GM18861 (cell line): ENCODE results near the gene COL23A1.

ENCODE experiments used
- ATAC-seq: cut with Tn5 transposase; IDR thresholded peaks from one replicate; pipeline ENCODE4 v1.9.1; 2021; ENCODE audit not compliant: unreplicated experiment

Gene COL23A1

DNA sequence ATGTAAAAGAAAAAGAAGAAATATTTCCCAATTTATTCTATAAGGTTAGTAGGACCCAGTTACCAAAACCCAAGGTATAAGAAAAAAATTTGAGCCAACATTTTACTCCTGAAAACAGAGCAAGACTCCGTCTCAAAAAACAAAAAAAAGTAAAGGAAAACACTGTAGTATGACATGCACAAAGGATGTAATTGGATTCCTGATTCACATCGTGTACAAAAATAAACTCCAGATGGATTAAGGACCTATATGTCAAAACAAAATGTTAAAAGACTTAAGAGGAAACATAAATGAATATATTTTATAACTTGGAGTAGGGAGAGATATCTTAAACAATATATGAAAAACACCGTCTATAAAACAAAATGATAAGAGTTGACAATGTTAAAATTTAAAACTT is 371.4 kb downstream of the COL23A1 start:
- no peak for ATAC-seq

DNA sequence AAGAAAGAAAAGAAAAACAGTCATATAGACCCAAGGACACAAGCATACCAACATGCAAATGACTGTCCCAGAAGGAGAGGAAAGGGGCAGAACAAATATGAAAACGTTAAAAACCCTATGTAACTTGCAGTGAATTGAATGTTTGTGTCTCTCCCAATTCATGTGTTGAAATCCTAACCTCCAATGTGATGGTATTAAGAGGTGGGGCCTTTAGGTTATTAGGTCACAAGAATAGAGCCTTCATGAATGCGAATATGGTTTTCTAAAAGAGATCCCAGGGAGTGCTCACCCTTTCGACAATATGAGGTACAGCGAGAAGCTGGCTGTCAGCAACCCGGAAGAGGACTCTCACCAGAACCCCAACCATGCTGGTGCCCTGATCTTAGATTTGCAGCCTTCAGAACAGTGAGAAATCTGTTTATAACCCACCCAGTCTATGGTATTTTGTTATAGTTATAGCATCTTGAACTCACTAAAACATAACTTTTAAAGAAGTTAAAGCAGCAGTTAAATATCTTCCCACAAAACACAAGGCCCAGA is 371.9 kb downstream of the COL23A1 start:
- no peak for ATAC-seq

DNA sequence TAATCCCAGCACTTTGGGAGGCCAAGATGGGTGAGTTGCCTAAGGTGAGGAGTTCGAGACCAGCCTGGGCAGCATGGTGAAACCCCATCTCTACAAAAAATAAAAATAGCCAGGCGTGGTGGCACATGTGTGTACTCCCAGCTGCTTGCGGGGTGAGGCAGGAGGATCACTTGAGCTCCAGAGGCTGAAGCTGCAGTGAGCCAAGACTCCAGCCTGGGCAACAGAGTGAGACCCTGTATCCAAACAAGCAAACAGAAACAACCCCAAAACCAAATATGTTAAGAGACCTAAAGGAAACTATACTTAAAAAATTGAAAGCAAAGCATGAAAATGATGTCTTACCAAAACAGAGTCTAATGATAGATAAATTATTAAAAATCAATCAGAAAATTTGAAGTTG is 373.4 kb downstream of the COL23A1 start:
- no peak for ATAC-seq

DNA sequence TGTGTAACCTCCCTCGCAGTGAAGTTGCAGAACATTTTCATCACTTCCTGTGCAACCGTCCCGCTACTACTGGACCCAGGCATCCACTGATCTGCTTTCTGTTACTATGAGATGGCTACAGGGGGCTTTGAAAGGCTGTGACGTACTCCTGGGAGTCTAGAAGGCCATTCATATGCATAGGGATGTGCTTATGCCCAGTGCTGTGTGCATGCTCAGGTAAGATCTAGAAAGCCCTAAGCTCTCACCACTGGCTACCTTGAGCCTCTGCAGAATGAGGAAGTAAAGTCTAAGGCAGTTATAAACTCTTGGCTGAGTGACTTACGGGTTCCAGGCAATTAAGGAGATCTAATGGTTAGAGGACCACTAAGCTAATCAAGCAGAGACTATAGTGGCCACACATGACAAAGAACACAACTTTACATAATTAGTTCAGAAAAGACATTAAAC is 374.1 kb downstream of the COL23A1 start:
- ATAC-seq = no peak

DNA sequence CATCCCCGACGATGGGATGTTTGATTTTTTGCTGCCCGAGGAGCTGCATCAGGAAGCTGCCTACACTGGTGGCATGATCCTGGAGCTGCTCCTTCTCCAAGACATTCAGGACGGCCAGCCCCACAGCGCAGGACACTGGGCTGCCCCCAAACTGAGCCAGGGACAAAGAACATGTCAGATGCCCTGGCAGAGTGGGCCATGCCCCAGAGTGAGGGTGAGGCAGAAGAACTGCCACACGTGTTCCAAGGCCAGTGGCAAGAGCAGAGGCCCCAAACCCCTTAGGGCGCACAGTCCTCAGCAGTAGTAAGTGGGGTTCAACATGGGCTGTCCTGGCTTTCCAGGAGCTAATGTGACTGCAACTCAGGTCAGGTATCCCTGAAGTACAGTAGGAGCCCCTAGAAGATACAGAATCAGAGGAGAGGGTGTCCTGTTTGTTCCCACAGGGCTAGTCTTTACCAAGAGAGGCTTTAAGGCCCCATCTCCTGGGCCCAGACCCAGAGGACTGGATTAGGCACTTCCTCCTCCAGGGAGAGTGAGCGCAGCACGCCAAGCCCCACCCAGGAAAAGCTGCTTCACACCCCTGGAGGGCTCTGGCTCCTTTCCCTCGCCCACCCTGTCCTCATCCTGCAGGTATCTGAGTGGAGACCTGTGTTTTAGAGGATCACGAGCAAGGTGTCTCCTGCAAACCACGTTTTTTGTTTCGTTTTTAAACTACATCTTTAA is 374.8 kb downstream of the COL23A1 start:
- ATAC-seq = no peak

DNA sequence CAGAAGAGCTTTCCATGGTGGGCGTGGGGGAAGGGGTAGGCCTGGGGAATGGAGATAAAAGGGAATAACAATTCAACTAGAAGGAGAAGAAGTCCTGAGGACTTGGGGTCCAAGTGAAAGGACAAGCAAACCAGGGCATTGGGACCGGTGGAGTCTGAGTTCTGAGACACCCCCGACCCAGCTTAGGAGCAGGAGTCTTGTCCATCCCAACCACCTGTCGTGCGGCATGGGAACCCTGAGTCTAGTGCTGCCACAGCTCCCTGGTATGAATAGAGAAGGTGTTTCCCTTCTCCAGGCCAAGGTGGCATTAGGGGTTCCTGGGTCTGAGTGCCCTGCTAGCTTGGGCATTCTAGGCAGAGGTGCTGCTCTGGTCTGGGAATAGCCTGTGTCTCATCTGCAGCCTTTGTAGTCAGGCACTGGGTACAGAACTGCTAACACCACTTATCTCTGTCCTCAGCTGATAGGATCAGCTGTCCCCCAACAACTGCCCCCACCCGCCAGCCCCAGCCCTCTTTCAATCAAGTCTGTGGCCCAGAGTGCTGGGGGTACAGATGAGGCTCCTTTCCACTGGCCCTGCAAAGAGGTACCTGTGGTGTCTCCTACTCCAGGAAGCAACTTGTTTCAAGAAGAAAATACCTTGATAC is 375.9 kb downstream of the COL23A1 start:
- ATAC-seq = no peak

DNA sequence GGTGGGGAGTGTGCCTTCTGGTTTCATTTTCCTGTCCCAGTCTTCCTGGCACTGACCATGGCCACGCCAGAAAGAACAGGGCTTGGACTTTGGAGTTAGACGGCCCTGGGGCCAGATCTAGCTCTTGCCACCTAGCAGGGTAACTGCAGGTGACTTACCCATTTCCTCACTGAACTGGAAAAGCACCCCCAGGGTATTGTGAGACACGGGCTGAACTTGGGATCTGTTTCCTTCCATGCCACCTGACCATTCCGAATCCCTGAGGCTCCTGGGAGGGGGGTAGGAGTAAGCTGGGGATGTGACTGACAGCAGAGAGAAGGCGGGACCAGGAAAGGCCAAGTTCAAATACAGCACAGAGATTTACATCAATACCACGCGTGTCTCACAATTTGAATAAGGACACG is 376.4 kb downstream of the COL23A1 start:
- no peak for ATAC-seq

DNA sequence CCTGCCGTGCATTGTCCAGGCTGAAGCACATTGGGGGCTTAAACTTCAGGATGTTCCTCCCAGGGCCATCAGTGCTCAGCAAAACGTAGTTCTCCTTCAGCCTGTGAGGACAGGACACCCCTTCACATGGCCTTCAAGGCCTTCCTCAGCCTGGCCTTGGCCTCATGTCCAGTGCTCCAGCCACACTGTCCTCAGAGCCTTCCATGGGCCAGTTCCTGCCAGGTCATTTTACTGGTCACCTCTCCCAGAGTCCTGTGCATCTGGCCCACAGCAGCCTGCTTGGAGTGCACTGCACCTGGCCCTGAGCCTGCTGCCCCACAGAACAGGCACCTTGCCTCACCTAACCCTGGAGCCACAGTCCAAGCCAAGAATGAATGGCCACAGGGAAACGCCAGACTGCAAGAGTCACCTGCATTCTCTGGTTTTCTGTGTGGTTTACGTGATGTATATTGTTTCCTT is 377.2 kb downstream of the COL23A1 start:
- no peak for ATAC-seq

DNA sequence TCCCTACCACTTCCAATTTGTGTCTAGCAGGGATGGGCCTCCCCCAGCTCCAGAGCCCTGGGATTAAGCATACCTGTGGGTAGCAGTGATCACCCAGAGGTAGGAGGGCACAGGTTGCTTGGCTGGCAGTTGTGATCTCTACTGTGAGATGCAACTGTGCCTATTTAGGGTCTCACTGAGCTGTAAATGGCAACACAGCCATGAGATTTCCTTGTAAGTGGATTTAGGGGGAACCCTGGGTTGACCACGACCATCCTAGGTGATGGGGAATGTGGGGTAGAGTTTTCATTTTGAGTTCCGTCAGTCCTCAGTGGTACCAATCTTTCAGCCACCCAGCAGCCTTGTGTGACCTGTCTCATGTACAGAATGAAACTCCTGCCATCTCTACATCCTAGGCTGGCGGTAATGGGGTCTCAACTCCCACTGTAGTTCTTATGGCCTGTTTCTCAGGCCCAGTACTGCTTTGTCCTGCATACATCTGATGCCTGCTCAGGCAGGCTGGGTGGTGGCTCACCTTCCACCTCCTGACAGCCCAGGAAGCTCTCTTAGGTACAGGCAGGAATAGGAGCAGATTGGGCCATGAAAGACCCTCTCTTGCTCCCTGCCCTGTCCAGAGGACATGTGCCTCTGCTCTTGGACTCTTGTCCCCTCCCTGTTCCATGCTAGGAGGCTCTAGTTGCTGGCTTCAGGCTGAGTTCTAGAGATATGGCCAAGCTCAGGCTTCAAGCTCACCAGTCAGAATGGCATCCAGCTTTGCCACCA is 377.8 kb downstream of the COL23A1 start:
- no peak for ATAC-seq

DNA sequence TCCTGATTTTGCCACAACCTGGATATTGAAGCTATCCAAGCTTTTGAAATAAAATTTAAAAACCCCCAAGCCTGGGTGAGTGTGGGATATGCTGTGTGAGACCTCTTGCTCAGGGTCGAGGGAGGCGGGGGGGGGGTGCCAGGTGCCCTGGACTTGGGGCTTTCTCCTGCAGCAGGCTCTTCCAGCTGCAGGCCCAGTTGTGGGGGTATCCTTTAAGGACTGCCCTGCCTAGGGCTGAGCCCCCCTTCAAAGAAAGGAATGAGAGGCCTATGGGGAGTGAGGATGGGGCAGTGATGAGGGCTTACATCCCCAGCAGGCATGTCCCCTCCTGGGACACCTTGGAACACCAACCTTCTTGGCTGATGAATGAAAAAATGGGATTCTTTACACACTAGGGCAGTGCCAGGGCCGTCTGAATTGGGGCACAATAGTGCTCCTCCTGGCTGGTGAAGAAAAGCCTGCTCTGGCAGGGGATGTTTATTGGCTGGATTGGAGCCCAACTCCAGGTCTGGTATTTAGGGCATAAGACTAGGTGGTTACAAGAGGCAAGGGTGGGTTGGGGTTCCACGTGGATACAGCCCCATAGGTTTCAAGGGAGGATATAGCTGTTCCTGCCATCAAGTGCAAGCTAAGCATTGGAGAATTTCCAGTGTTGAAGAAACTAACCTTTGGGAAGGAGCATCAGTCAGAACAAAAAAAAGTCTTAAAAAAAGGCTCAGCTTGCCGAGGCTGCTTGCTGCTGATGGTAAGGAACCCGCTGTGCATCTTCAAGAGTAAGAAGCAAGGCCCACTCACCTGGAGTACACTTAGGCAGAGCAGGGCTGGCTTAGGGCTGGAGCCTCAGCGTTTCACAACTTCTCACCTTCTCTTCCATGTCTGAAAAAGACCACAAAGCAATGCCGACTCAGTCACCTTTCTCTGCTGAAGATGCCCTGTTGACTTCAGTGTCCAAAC is 378.8 kb downstream of the COL23A1 start:
- no peak for ATAC-seq

DNA sequence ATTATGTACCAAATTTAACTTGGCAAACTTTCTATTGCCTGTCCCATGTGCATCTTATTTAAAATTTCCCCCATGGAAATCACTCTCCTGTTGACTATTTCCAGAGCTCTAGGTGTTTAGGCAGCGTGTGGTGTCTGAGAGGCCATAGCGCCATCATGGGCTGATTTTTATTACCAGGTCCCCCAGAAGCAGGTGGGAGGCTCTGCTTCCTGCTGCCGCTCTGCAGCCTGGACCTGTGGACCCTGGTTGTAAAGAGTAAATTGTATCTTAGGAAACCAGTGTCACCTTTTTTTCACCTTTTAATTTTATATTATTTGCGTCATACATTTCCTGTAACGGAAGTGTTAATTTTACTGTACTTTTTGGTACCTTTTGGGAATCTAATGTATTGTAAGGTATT is 379.5 kb downstream of the COL23A1 start:
- ATAC-seq = no peak

DNA sequence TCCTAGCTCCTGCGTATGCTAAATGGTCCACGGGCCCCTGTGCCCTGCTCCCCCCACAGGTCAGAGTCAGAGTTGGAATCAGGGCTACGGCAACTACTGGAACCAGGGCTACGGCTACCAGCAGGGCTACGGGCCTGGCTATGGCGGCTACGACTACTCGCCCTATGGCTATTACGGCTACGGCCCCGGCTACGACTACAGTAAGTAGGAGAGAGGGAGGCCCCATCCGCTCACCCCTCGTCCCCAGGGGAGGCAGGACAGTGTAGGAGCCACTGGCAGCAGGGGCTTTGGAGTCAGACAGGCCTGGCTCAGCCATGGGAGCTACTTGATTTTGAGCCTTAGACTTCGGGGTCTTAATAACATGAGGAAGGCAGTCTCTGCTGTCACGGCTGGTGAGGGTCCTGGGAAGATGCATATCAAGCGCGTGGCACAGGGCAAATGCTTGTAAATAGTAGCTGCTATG is 380.1 kb downstream of the COL23A1 start:
- no peak for ATAC-seq

DNA sequence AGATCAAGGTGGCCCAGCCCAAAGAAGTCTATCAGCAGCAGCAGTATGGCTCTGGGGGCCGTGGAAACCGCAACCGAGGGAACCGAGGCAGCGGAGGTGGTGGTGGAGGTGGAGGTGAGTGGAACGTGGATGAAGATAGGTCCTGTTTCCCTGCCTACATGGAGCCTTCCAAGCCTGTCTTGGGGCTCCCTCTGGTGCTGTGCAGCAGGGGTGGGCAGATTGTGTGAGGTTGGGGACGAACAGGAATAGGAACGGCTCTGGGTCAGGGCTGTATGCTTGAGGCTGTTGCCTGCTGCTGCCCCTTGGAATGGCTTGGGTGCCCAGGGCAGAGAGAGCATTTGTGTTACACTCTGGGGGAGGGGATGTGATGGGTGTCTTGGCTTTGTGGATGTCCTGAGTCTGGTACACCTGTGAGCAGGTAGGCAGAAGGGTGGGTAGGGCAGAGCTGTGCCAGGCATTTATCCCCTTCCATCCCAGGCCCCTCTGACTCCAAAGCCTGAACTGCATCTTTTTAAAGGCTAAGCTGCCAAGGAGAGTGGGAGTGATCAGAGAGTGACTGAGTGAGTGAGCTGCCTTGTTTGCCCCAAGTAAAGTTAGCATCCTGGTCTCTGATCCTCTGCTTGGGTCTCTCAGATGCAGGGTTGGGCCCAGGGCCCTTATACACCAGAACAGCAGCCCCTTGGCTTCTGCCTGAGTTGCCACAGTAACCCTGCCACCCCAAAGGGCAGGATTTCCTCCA is 380.7 kb downstream of the COL23A1 start:
- ATAC-seq = no peak

DNA sequence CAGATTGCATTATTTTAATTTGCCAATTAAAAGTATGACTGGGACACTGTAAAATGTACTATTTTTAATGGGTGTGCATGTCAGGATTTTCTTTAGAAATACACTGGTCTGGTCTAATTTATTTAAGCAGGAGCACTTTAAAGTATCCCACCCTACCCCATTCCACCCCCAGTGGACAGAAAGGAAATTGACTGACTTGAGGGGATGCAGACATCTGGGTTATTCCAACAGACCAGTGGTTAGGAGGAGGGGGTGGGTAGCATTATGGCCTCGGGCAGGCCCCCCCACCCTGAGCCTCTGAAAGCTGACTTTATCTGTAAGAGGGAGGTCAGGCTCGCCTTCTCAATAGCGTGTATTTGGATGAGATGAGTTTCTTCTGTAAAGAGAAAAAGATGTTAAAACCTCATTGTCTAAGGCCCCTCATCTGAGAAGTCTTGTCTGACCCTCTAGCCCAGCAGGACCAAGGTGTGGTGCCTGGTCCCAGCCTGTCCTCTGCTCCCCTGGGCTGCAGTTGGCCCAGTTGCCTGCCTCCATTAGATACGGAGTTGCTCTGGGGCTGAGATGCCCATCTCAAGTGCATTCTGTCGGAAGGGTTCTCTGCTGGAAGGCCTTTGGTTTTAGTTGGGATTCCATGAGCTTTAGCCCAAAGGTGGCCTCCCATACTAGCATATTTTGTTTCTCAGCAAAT is 381.5 kb downstream of the COL23A1 start:
- no peak for ATAC-seq

DNA sequence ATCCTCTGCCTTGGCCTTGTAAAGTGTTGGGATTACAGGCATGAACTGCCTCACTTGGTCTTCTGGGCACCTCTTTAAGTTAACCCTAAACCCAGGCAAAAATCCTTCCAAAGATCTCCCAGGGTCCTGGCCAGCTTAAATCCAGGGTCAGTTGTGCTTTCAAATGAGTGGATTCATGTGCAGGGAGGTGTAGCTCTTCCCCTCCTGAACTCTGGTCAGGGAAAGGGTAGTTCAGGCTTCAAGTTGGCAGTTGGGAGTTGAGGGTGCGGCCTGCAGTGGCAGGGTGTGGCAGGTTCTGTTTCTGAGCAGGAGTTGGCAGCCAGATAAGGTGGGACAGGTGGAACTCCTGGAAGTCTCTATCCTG is 382.3 kb downstream of the COL23A1 start:
- no peak for ATAC-seq

DNA sequence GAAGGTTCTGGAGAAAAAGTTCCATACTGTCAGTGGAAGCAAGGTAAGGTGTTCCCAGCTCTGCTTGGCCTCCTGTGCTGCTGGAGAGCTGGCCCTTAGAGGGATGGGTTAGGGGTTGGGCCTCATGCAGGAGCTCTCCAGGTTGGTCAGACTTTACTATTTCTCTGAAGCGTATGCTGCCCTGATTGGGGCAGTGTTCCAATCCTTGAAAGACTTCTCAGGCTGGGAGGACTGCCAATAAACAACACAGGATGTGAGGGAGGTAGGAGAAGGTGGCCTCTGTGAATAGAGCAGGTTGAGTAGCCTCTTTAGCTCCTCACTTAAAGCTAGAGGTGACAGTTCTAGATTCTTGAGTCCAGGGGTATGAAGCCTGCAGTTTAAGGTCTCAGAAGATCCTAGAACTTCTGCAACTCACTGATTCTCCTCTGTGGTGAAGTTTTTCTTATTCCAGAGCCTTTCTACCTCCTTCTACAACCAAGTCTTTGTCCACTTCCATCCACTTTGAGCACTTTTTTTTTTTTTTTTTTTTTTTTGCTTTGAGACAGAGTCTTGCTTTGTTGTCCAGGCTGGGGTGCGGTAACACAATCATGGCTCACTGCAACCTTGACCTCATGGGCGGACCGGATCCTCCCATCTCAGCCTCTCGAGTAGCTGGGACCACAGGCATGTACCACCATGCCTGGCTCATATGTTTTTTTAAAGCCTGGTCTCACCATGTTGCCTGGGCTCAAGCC is 382.8 kb downstream of the COL23A1 start:
- ATAC-seq = no peak

DNA sequence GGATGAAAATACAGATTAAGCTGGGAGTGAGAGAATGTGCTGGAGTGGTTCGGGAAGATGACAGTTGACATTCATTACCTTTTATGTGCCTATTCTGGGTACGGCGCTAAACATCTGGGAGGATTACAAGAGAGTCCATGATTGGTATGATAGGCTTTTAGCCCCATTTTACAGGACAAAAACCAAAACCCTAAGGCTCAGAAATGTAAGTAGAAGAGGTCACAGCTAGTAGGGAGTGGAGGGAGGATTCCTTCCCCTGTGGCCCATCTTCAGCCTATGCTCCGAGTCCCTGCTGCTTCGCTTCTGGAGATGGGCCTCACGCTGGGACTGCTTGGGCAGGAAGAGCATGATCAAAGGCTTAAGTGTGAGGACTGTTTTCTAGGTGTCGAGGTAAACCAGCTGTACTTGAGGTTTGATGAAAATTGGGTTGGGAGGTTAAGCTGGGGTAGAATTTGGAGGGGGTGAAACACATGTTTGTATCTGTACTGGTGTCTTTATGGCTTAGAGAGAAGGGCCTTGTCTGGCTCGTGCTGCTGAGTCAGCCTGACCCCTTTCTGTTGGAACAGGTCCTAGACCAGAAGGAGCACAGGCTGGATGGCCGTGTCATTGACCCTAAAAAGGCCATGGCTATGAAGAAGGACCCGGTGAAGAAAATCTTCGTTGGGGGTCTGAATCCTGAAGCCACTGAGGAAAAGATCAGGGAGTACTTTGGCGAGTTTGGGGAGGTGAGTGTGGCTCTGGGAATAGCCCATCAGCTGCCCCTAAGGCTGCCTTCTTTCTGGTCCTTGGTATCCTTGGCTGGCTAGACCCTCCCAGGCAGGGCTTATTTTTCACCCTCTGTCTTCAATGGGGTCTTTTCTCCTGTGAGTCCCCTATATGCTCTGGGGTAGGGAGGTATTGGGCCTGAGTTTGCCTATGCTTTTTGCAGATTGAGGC is 383.8 kb downstream of the COL23A1 start:
- ATAC-seq = no peak

DNA sequence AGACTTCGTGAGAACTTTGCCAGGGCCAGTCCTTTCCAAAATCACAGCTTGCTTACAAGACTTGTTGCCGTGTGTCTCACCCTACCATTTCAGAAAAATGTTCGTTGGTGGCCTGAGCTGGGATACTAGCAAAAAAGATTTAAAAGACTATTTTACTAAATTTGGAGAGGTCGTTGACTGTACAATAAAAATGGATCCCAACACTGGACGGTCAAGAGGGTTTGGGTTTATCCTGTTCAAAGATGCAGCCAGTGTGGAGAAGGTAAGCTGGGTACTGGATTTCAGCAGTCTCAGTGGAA is 384.5 kb downstream of the COL23A1 start:
- ATAC-seq = no peak
